Measurements from ENCODE around the gene LRRC40. TPM values are rescaled to one million over a fixed set of nuclear protein-coding genes. Genes with fewer than 3 reads are reported as not detected.

LRRC40 gene
- total RNA-seq, 1 experiment from 2014 or later = 32.7 TPM

- POLR2A ChIA-PET (ENCODE audit: low non-redundant PET) = no interaction called here
Observed at GRCh38 chr1:70202173-70202758, 3.1 kb downstream of the LRRC40 start.

GRCh38 chr1:70200065-70200464 lies 5.3 kb downstream of the LRRC40 start:
- peaks cover 3% of the 10 kb centered on the region for H3K36me3 ChIP-seq (ENCODE audit: insufficient read depth, low read length, poor library complexity, severe bottlenecking)
- no peak overlapping the region for H3K27ac ChIP-seq (ENCODE audit: low read depth, low read length, poor library complexity, severe bottlenecking)
- intact Hi-C loops (cut with micrococcal nuclease; ENCODE audit: unreplicated experiment) = no loop called here
- no peak for DNase-seq (ENCODE audit: low spot score)
- ChIA-PET POLR2A (ENCODE audit: low non-redundant PET) (no interaction called here), CTCF (no interaction called here)
- TF ChIP-seq EZH2 (IDR thresholded peaks at IDR 0.05; ENCODE audit: borderline replicate concordance, low read depth, low read length, poor library complexity, severe bottlenecking) (no peak), CTCF (conservative IDR thresholded peaks at IDR 0.05; ENCODE audit: low read depth, low read length) (no peak)
- H3K9me3 ChIP-seq (ENCODE audit: low read depth, low read length, poor library complexity, severe bottlenecking) = no peaks in the 10 kb centered on the region
- H3K4me3 ChIP-seq (ENCODE audit: low read depth, low read length, poor library complexity, severe bottlenecking) = no peak overlapping the region
- H3K4me1 ChIP-seq (ENCODE audit: insufficient read depth, low read length, poor library complexity, severe bottlenecking) = peaks cover 9% of the 10 kb centered on the region
- no peaks in the 10 kb centered on the region for H3K27me3 ChIP-seq (replicated peaks; ENCODE audit: insufficient read depth, low read depth, low read length, poor library complexity)
- no TSS peak for BruUV-seq (replicated peaks)

More at GRCh38 chr1:70202173-70202758, 3.1 kb downstream of the LRRC40 start:
- no TSS peak for BruUV-seq (replicated peaks)
- Histone ChIP-seq H3K27me3 (replicated peaks; ENCODE audit: insufficient read depth, low read depth, low read length, poor library complexity) (no peaks in the 10 kb centered on the region), H3K4me1 (ENCODE audit: insufficient read depth, low read length, poor library complexity, severe bottlenecking) (peaks cover 9% of the 10 kb centered on the region), H3K9me3 (ENCODE audit: low read depth, low read length, poor library complexity, severe bottlenecking) (no peaks in the 10 kb centered on the region), H3K4me3 (ENCODE audit: low read depth, low read length, poor library complexity, severe bottlenecking) (no peak overlapping the region), H3K36me3 (ENCODE audit: insufficient read depth, low read length, poor library complexity, severe bottlenecking) (peaks cover 3% of the 10 kb centered on the region), H3K27ac (ENCODE audit: low read depth, low read length, poor library complexity, severe bottlenecking) (no peak overlapping the region)
- TF ChIP-seq EZH2 (IDR thresholded peaks at IDR 0.05; ENCODE audit: borderline replicate concordance, low read depth, low read length, poor library complexity, severe bottlenecking) (no peak), CTCF (conservative IDR thresholded peaks at IDR 0.05; ENCODE audit: low read depth, low read length) (no peak)
- CTCF ChIA-PET = no interaction called here
- no peak for DNase-seq (ENCODE audit: low spot score)
- intact Hi-C loops (cut with micrococcal nuclease; ENCODE audit: unreplicated experiment) = no loop called here

GRCh38 chr1:70196333-70196732 lies 9.0 kb downstream of the LRRC40 start:
- no peaks in the 10 kb centered on the region for H3K9me3 ChIP-seq (ENCODE audit: low read depth, low read length, poor library complexity, severe bottlenecking)
- no peak overlapping the region for H3K4me3 ChIP-seq (ENCODE audit: low read depth, low read length, poor library complexity, severe bottlenecking)
- BruUV-seq (replicated peaks) = no TSS peak
- intact Hi-C loops (cut with micrococcal nuclease; ENCODE audit: unreplicated experiment) = no loop called here
- H3K27me3 ChIP-seq (replicated peaks; ENCODE audit: insufficient read depth, low read depth, low read length, poor library complexity) = no peaks in the 10 kb centered on the region
- no peak overlapping the region for H3K27ac ChIP-seq (ENCODE audit: low read depth, low read length, poor library complexity, severe bottlenecking)
- TF ChIP-seq CTCF (conservative IDR thresholded peaks at IDR 0.05; ENCODE audit: low read depth, low read length) (no peak), EZH2 (IDR thresholded peaks at IDR 0.05; ENCODE audit: borderline replicate concordance, low read depth, low read length, poor library complexity, severe bottlenecking) (no peak)
- peaks cover 3% of the 10 kb centered on the region for H3K36me3 ChIP-seq (ENCODE audit: insufficient read depth, low read length, poor library complexity, severe bottlenecking)
- no peaks in the 10 kb centered on the region for H3K4me1 ChIP-seq (ENCODE audit: insufficient read depth, low read length, poor library complexity, severe bottlenecking)
- DNase-seq (ENCODE audit: low spot score) = no peak
- ChIA-PET CTCF (interaction anchor here (0.7 kb wide), 1 partner anchor 12 kb away, joined by 3 read pairs; no protein-coding TSS in a partner anchor), POLR2A (ENCODE audit: low non-redundant PET) (interaction anchor here (0.6 kb wide), 1 partner anchor 215 kb away, joined by 3 read pairs; the partner anchor contains the start of gene CTH)

All from A673 (cell line).